ENCODE data around the gene MAP2K6. TPM values are rescaled to one million over a fixed set of nuclear protein-coding genes. Genes with fewer than 3 reads are reported as not detected.

Gene MAP2K6
- total and polyA plus RNA-seq, 10 of the 15 experiments (the other 5 are each of a cell fraction or from before 2014, with no cell fraction given) = 15.6 to 70.3 (median 22.9) TPM

- ChIA-PET RAD21 (ENCODE audit: unreplicated experiment) (no interaction called here), SMC1A (ENCODE audit: uncharacterized antibody, unreplicated experiment) (interaction anchor here (1.1 to 1.2 kb wide), 2 partner anchors 12 to 27 kb away, joined by 4 read pairs; no protein-coding TSS in a partner anchor), POLR2A (no interaction called here), CTCF (interaction anchor here (1.0 to 1.8 kb wide), 3 partner anchors 11 to 101 kb away, joined by 3 to 6 read pairs (median 5); no protein-coding TSS in a partner anchor)
- in situ Hi-C loops (cut with MboI) = no loop called here
- Histone ChIP-seq H4K20me1 (ENCODE audit: control insufficient read depth, insufficient read depth) (no peaks in the 10 kb centered on the region), H3K9me3 (replicated peaks; ENCODE audit: control insufficient read depth, insufficient read depth, low read length) (no peaks in the 10 kb centered on the region), H3K36me3 (ENCODE audit: control insufficient read depth in 2 of 2, insufficient read depth in 2 of 2, low read length in 1 of 2) (no peaks in the 10 kb centered on the region), H2AFZ (ENCODE audit: control insufficient read depth, low read depth, low read length) (no peak overlapping the region), H3K27ac (ENCODE audit: control insufficient read depth, insufficient read depth) (no peak overlapping the region), H3K27me3 (replicated peaks in 1 of 2; ENCODE audit: control insufficient read depth in 2 of 2, insufficient read depth in 2 of 2, low read length in 1 of 2) (no peaks in the 10 kb centered on the region), H3K4me3 (no peak overlapping the region), H3K9ac (ENCODE audit: control insufficient read depth, insufficient read depth, low read length) (no peak overlapping the region), H3K4me1 (ENCODE audit: control insufficient read depth, insufficient read depth, low read length) (peaks cover 3% of the 10 kb centered on the region; the same call in 1 of the 2 replicates), H3K4me2 (ENCODE audit: control insufficient read depth, insufficient read depth) (no peak overlapping the region), H3K79me2 (ENCODE audit: control insufficient read depth, insufficient read depth, low read length) (no peaks in the 10 kb centered on the region)
- FAIRE-seq (no peak), DNase-seq (ENCODE audit: low read depth, low spot score) (no peak), ATAC-seq (no peak)
- TF ChIP-seq NR2F1 (conservative IDR thresholded peaks at IDR 0.05) = no peak
- TF ChIP-seq MXI1 (IDR thresholded peaks at IDR 0.05; ENCODE audit: low read depth, low read length) = no peak
- TF ChIP-seq NBN (IDR thresholded peaks at IDR 0.05) = no peak
- TF ChIP-seq NFYA (IDR thresholded peaks at IDR 0.05; ENCODE audit: borderline replicate concordance, low read depth, low read length) = no peak
- TF ChIP-seq EZH2 (IDR thresholded peaks at IDR 0.05; ENCODE audit: borderline replicate concordance, control insufficient read depth, low read depth, low read length) = no peak
- WGBS (ENCODE audit: insufficient coverage, insufficient replicate concordance, low lambda C conversion rate, missing lambda C conversion rate) = 78% methylated on average over 5 of the region's 5 CpGs
- intact Hi-C loops (cut with micrococcal nuclease; ENCODE audit: unreplicated experiment) = no loop called here
- BruUV-seq (replicated peaks) = no TSS peak
Observed at GRCh38 chr17:69495787-69496186, 81.3 kb downstream of the MAP2K6 start.

- ChIA-PET RAD21 (ENCODE audit: unreplicated experiment) (no interaction called here), CTCF (no interaction called here), POLR2A (no interaction called here), SMC1A (ENCODE audit: uncharacterized antibody, unreplicated experiment) (no interaction called here)
- Histone ChIP-seq H3K4me1 (ENCODE audit: control insufficient read depth, insufficient read depth, low read length) (peaks cover 3% of the 10 kb centered on the region; the same call in 1 of the 2 replicates), H3K9ac (ENCODE audit: control insufficient read depth, insufficient read depth, low read length) (no peak overlapping the region), H3K27me3 (replicated peaks in 1 of 2; ENCODE audit: control insufficient read depth in 2 of 2, insufficient read depth in 2 of 2, low read length in 1 of 2) (no peaks in the 10 kb centered on the region), H3K9me3 (replicated peaks; ENCODE audit: control insufficient read depth, insufficient read depth, low read length) (no peaks in the 10 kb centered on the region), H3K4me3 (no peak overlapping the region; the same call in 1 of the 2 replicates), H3K79me2 (ENCODE audit: control insufficient read depth, insufficient read depth, low read length) (peaks cover under 1% of the 10 kb centered on the region; the same call in 1 of the 2 replicates), H2AFZ (ENCODE audit: control insufficient read depth, low read depth, low read length) (no peak overlapping the region), H3K36me3 (ENCODE audit: control insufficient read depth in 2 of 2, insufficient read depth in 2 of 2, low read length in 1 of 2) (no peaks in the 10 kb centered on the region), H3K4me2 (ENCODE audit: control insufficient read depth, insufficient read depth) (no peak overlapping the region), H3K27ac (ENCODE audit: control insufficient read depth, insufficient read depth) (no peak overlapping the region; the same call in 1 of the 2 replicates), H4K20me1 (ENCODE audit: control insufficient read depth, insufficient read depth) (no peaks in the 10 kb centered on the region)
- no peak for TF ChIP-seq IRF3 (IDR thresholded peaks at IDR 0.05)
- TF ChIP-seq MTA3 (IDR thresholded peaks at IDR 0.05; ENCODE audit: borderline replicate concordance, low read length) = no peak
- TF ChIP-seq IRF4 (IDR thresholded peaks at IDR 0.05; ENCODE audit: low read depth, low read length) = no peak
- no peak for TF ChIP-seq NFYA (IDR thresholded peaks at IDR 0.05; ENCODE audit: borderline replicate concordance, low read depth, low read length)
- no peak for TF ChIP-seq SREBF1 (IDR thresholded peaks at IDR 0.05; ENCODE audit: low read length)
- no peak for TF ChIP-seq MXI1 (IDR thresholded peaks at IDR 0.05; ENCODE audit: low read depth, low read length)
- TF ChIP-seq ZNF217 (IDR thresholded peaks at IDR 0.05) = no peak
- TF ChIP-seq ZBTB11 (CRISPR knock-in tag; IDR thresholded peaks at IDR 0.05) = no peak
- TF ChIP-seq HDAC2 (IDR thresholded peaks at IDR 0.05) = no peak
- no peak for FAIRE-seq
- intact Hi-C loops (cut with micrococcal nuclease; ENCODE audit: unreplicated experiment) = no loop called here
- DNase-seq (ENCODE audit: low read depth, low spot score) = no peak
- in situ Hi-C loops (cut with MboI) = no loop called here
- ATAC-seq = no peak
- 94% methylated on average over 1 of the region's 1 CpG for WGBS (ENCODE audit: insufficient coverage, insufficient replicate concordance, low lambda C conversion rate, missing lambda C conversion rate)
- no TSS peak for BruUV-seq (replicated peaks)
Observed at GRCh38 chr17:69497161-69497560, 82.7 kb downstream of the MAP2K6 start.
